Measurements from ENCODE around the gene DNAJB4. TPM values are rescaled to one million over a fixed set of nuclear protein-coding genes. Genes with fewer than 3 reads are reported as not detected.
A peak's percentile ranks its signal among the peaks of the same experiment; 100 is the strongest.

DNAJB4 gene
- total and polyA plus RNA-seq, 2 donors (not counting 1 experiment from before 2014, with no cell fraction given) = 3.6 to 17.0 TPM

GRCh38 chr1:78043436-78043835 lies 38.7 kb downstream of the DNAJB4 start:
- no peaks in the 10 kb centered on the region for H3K36me3 ChIP-seq (replicated peaks in 1 of 2; ENCODE audit: control extremely low read depth in 1 of 2, control insufficient read depth in 1 of 2, extremely low read depth in 1 of 2, insufficient read depth in 2 of 2, low read length in 1 of 2)
- peaks cover 25% of the 10 kb centered on the region for H3K4me1 Mint-ChIP-seq
- intact Hi-C loops (cut with micrococcal nuclease) = no loop called here
- TF ChIP-seq CTCF (IDR thresholded peaks at IDR 0.05) = no peak
- H4K20me1 ChIP-seq (ENCODE audit: control insufficient read depth, insufficient read depth, low read length, poor library complexity, severe bottlenecking) = no peaks in the 10 kb centered on the region
- DNase-seq (no peak), ATAC-seq (ENCODE audit: low read depth) (no peak)
- no peak overlapping the region for H3K9ac ChIP-seq (ENCODE audit: low read length)
- no peak overlapping the region for H3K27ac Mint-ChIP-seq
- POLR2A ChIA-PET = no interaction called here
- peaks cover 0 to 33% (median 32%) of the 10 kb centered on the region in 4 experiments for H3K27me3 ChIP-seq (replicated peaks in 1 of 4; ENCODE audit: control extremely low read depth in 1 of 4, control insufficient read depth in 3 of 4, insufficient read depth in 4 of 4, low read length in 3 of 4)
- peaks cover 43% of the 10 kb centered on the region for H3K27me3 Mint-ChIP-seq
- peaks cover 19 to 24% of the 10 kb centered on the region in 2 donors for H3K4me1 ChIP-seq (ENCODE audit: control insufficient read depth in 2 of 2, insufficient read depth in 2 of 2, low read length in 2 of 2)
- no peak overlapping the region for H3K4me3 Mint-ChIP-seq
- no peaks in the 10 kb centered on the region for H3K79me2 ChIP-seq (ENCODE audit: control insufficient read depth, insufficient read depth, low read length)
- H3K9me3 Mint-ChIP-seq (ENCODE audit: insufficient read depth) = no peaks in the 10 kb centered on the region
- CTCF ChIA-PET = no interaction called here
- WGBS (ENCODE audit: insufficient coverage) = 100% methylated on average over 2 of the region's 3 CpGs
- no peak overlapping the region for H3K4me2 ChIP-seq (replicated peaks; ENCODE audit: low read depth, low read length, poor library complexity, severe bottlenecking)
- H3K27ac ChIP-seq (ENCODE audit: low read length in 2 of 2) = no peak overlapping the region
- no peak overlapping the region for H2AFZ ChIP-seq (ENCODE audit: insufficient read depth, low read depth, low read length, poor library complexity, severe bottlenecking)
- no peak overlapping the region for H3K4me3 ChIP-seq (ENCODE audit: control extremely low read depth in 1 of 5, extremely low read depth in 1 of 5, insufficient read depth in 1 of 5, low read depth in 2 of 5, low read length in 4 of 5)
- H3K9me3 ChIP-seq (ENCODE audit: control extremely low read depth in 1 of 3, control insufficient read depth in 2 of 3, insufficient read depth in 1 of 3, low read length in 2 of 3) = peaks cover 0 to 4% (median 0%) of the 10 kb centered on the region in 3 donors

DNA sequence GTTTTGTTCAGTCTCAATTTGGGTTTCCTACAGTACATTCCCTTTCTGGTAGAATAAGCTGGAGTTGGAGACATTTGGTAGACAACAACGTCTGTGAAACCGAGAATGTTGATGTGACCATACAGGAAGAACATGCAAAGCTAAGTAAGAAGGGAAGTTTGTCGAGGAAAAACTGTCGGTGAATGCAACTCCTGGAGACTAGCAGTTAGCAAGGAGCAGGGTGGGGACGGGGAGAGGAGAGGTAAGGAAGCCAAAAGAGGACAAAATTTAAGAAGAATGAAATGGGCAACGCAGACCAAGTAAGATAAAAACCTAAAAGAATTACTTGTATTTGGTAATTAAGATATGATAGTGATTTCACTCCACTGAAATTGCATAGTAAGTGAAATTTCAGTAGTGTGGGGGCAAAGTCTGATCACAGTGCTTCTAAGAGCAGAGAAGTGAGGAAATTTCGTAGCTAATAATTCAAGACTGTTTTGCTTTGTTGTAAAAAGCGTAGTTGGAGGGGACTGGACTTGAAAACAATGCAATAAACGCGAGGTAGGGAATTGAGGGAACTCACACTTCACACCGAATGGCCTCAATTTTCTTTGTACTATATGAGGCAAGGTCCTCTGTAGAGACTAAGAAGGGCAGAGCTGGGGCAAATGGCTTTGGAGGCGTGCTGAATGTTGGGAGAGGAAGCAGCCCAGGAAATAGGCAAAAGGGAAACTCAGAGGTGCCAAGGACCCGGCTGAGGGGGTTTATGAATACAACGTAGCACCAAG lies 40.2 kb downstream of the DNAJB4 start:
- Histone ChIP-seq H3K4me2 (replicated peaks; ENCODE audit: low read depth, low read length, poor library complexity, severe bottlenecking) (peak overlapping the region; percentile 89), H3K27me3 (replicated peaks in 1 of 4; ENCODE audit: control extremely low read depth in 1 of 4, control insufficient read depth in 3 of 4, insufficient read depth in 4 of 4, low read length in 3 of 4) (peaks cover 0 to 38% (median 35%) of the 10 kb centered on the region in 4 experiments), H3K9ac (ENCODE audit: low read length) (peak overlapping the region; percentile 64), H3K9me3 (ENCODE audit: control extremely low read depth in 1 of 3, control insufficient read depth in 2 of 3, insufficient read depth in 1 of 3, low read length in 2 of 3) (peaks cover 0 to 4% (median 0%) of the 10 kb centered on the region in 3 donors), H3K36me3 (replicated peaks in 1 of 2; ENCODE audit: control extremely low read depth in 1 of 2, control insufficient read depth in 1 of 2, extremely low read depth in 1 of 2, insufficient read depth in 2 of 2, low read length in 1 of 2) (no peaks in the 10 kb centered on the region), H3K79me2 (ENCODE audit: control insufficient read depth, insufficient read depth, low read length) (no peaks in the 10 kb centered on the region), H3K27ac (ENCODE audit: low read length in 2 of 2) (no peak overlapping the region), H2AFZ (ENCODE audit: insufficient read depth, low read depth, low read length, poor library complexity, severe bottlenecking) (peak overlapping the region; percentile 80), H3K4me1 (ENCODE audit: control insufficient read depth in 2 of 2, insufficient read depth in 2 of 2, low read length in 2 of 2) (peaks cover 19 to 24% of the 10 kb centered on the region in 2 donors), H4K20me1 (ENCODE audit: control insufficient read depth, insufficient read depth, low read length, poor library complexity, severe bottlenecking) (no peaks in the 10 kb centered on the region), H3K4me3 (ENCODE audit: control extremely low read depth in 1 of 5, extremely low read depth in 1 of 5, insufficient read depth in 1 of 5, low read depth in 2 of 5, low read length in 4 of 5) (peak overlapping the region in 3 of 5 experiments; percentile 52 to 68 (median 53))
- ChIA-PET CTCF (no interaction called here), POLR2A (interaction anchor here (0.6 kb wide), 1 partner anchor 24 kb away, joined by 4 read pairs; no protein-coding TSS in a partner anchor)
- H3K4me1 Mint-ChIP-seq = peaks cover 25% of the 10 kb centered on the region
- TF ChIP-seq EZH2 (IDR thresholded peaks at IDR 0.05; ENCODE audit: borderline replicate concordance, insufficient read depth, low read depth, low read length, poor library complexity, severe bottlenecking) = no peak
- TF ChIP-seq CTCF (IDR thresholded peaks at IDR 0.05) = no peak
- WGBS (ENCODE audit: insufficient coverage) = 54% methylated on average over 10 of the region's 14 CpGs
- intact Hi-C loops (cut with micrococcal nuclease) = no loop called here
- peaks cover 44% of the 10 kb centered on the region for H3K27me3 Mint-ChIP-seq
- peak overlapping the region; percentile 83 for H3K4me3 Mint-ChIP-seq
- H3K27ac Mint-ChIP-seq = no peak overlapping the region
- peak; percentile 13 for DNase-seq
- no peak for ATAC-seq (ENCODE audit: low read depth)
- H3K9me3 Mint-ChIP-seq (ENCODE audit: insufficient read depth) = no peaks in the 10 kb centered on the region

All from B cell (primary cell).